ENCODE data around the gene FLACC1.
"Not testable (repeated sequence)": the region's sequence is repeated elsewhere in the genome, so short reads cannot be mapped to it uniquely, and the experiment has no call there.

Gene FLACC1

GRCh38 chr2:201327678-201328077, 29.5 kb downstream of the FLACC1 start:
- Histone ChIP-seq H3K4me1 (0 out of 2 replicates have a peak, but pooled peaks cover 8% of the 10 kb centered on the region), H3K9me3 (peaks cover 23% of the 10 kb centered on the region), H3K4me2 (no peak overlapping the region), H3K9ac (no peak overlapping the region), H4K20me1 (no peaks in the 10 kb centered on the region), H3K27me3 (no peaks in the 10 kb centered on the region), H3K27ac (no peak overlapping the region), H3K4me3 (no peak overlapping the region), H3K36me3 (no peaks in the 10 kb centered on the region)
- no peak for TF ChIP-seq Cebpa-rat (IDR thresholded peaks at IDR 0.05)

GRCh38 chr2:201322772-201323171, 34.4 kb downstream of the FLACC1 start:
- peaks cover 55% of the 10 kb centered on the region for H3K9me3 ChIP-seq
- H3K4me2 ChIP-seq, result no peak overlapping the region
- H3K4me3 ChIP-seq, result no peak overlapping the region; the same call in 1 of the 2 replicates
- no peak overlapping the region for H3K27ac ChIP-seq
- no peaks in the 10 kb centered on the region for H3K27me3 ChIP-seq
- no peaks in the 10 kb centered on the region for H4K20me1 ChIP-seq
- no peaks in the 10 kb centered on the region for H3K4me1 ChIP-seq
- H3K9ac ChIP-seq, result no peak overlapping the region
- H3K36me3 ChIP-seq, result no peaks in the 10 kb centered on the region
- no peak for TF ChIP-seq Cebpa-rat (IDR thresholded peaks at IDR 0.05)

GRCh38 chr2:201320701-201321100, 36.4 kb downstream of the FLACC1 start:
- TF ChIP-seq Cebpa-rat (IDR thresholded peaks at IDR 0.05), result no peak

DNA sequence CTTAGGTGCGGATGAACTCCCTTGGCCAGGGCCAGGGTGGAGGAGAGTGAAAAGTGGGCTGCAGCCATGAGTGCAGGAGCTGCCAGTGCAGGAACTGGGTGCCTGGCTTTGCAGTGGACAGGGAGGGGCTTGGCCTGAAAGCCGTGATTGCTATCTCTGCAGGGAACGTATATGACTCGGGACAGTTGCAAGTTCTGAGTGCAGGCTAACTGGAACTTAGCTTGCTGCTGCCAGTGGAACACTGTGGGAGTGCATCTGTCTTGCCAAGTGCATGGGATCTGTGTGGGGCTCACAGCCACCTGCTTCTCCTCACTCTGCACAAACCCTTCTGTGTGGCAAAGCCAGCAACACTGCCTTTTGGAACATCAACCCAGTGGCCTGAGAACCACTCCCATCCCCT, 36.9 kb downstream of the FLACC1 start:
- Histone ChIP-seq H3K4me3 (no peak overlapping the region), H3K36me3 (no peaks in the 10 kb centered on the region), H3K4me2 (no peak overlapping the region), H3K9ac (no peak overlapping the region), H3K27me3 (no peaks in the 10 kb centered on the region), H3K4me1 (no peaks in the 10 kb centered on the region), H4K20me1 (no peaks in the 10 kb centered on the region), H3K27ac (no peak overlapping the region), H3K9me3 (peaks cover 55% of the 10 kb centered on the region)
- no peak for TF ChIP-seq Cebpa-rat (IDR thresholded peaks at IDR 0.05)

More at GRCh38 chr2:201320701-201321100, 36.4 kb downstream of the FLACC1 start:
- H3K36me3 ChIP-seq, result no peaks in the 10 kb centered on the region
- H3K4me2 ChIP-seq, result no peak overlapping the region
- no peaks in the 10 kb centered on the region for H3K27me3 ChIP-seq
- H3K27ac ChIP-seq, result no peak overlapping the region
- no peaks in the 10 kb centered on the region for H4K20me1 ChIP-seq
- H3K9me3 ChIP-seq, result peaks cover 55% of the 10 kb centered on the region
- no peaks in the 10 kb centered on the region for H3K4me1 ChIP-seq
- no peak overlapping the region for H3K4me3 ChIP-seq
- H3K9ac ChIP-seq, result no peak overlapping the region

- no peak overlapping the region for H3K9ac ChIP-seq
- H3K9me3 ChIP-seq, result peaks cover 51% of the 10 kb centered on the region
- H3K36me3 ChIP-seq, result no peaks in the 10 kb centered on the region
- H3K4me1 ChIP-seq, result no peaks in the 10 kb centered on the region
- no peak overlapping the region for H3K4me3 ChIP-seq
- H3K4me2 ChIP-seq, result no peak overlapping the region
- no peak overlapping the region for H3K27ac ChIP-seq
- H4K20me1 ChIP-seq, result no peaks in the 10 kb centered on the region
- no peaks in the 10 kb centered on the region for H3K27me3 ChIP-seq
- no peak for TF ChIP-seq Cebpa-rat (IDR thresholded peaks at IDR 0.05)
These were observed 37.6 kb downstream of the FLACC1 start for GRCh38 chr2:201319511-201319910.

- no peaks in the 10 kb centered on the region for H3K27me3 ChIP-seq
- H3K9me3 ChIP-seq, result peaks cover 7% of the 10 kb centered on the region
- no peaks in the 10 kb centered on the region for H4K20me1 ChIP-seq
- no peak for TF ChIP-seq Cebpa-rat (IDR thresholded peaks at IDR 0.05)
- H3K4me3 ChIP-seq, result no peak overlapping the region
- H3K4me2 ChIP-seq, result no peak overlapping the region
- H3K36me3 ChIP-seq, result no peaks in the 10 kb centered on the region
- no peak overlapping the region for H3K27ac ChIP-seq
- no peaks in the 10 kb centered on the region for H3K4me1 ChIP-seq
- no peak overlapping the region for H3K9ac ChIP-seq
These were observed 43.8 kb downstream of the FLACC1 start for GRCh38 chr2:201313362-201313761.

DNA sequence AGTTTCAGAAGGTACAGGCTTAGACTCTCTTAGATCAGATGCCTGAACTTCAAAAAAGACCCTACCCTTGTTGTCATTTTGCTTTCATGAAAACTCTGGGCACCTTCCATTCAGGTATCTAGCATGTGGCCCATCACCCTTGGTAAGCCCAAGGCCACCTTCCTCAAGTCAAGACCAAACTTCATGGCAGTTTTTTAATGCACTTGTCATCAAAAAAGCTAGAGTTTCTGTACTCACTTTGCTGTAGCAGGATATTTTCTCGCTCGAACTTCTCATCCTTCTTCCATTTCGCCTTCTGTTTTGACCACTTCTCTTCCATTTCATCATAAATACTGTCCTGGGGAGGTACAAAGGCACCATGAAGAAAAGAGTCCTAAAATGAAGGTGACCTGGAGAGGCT, 48.2 kb downstream of the FLACC1 start:
- no peaks in the 10 kb centered on the region for H3K27me3 ChIP-seq
- H3K9me3 ChIP-seq, result peaks cover 14% of the 10 kb centered on the region
- no peaks in the 10 kb centered on the region for H3K36me3 ChIP-seq
- no peak overlapping the region for H3K9ac ChIP-seq
- H3K4me2 ChIP-seq, result no peak overlapping the region
- H3K27ac ChIP-seq, result no peak overlapping the region
- no peak overlapping the region for H3K4me3 ChIP-seq
- H4K20me1 ChIP-seq, result no peaks in the 10 kb centered on the region
- H3K4me1 ChIP-seq, result no peaks in the 10 kb centered on the region
- no peak for TF ChIP-seq Cebpa-rat (IDR thresholded peaks at IDR 0.05)

DNA sequence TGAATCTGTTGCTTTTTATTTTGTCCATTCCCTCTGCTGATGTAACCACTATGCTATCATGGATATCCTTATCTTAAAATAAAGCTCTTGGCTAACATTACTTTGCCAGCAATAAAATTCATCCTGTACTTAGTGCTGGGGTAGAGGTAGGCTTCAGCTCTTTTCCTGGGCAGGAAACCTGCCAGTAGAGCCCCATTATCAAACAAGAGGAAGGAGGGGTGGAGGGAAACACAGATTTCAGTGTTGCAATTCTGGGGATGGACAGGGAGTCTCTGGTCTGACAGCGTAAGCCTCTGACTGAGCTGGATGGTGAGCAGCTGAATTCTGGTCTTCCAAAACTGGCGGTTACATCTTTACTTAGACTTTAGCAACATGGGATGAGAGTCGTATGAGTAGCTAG, 49.3 kb downstream of the FLACC1 start:
- Histone ChIP-seq H3K4me3 (no peak overlapping the region), H4K20me1 (no peaks in the 10 kb centered on the region)
- no peak for TF ChIP-seq Cebpa-rat (IDR thresholded peaks at IDR 0.05)

DNA sequence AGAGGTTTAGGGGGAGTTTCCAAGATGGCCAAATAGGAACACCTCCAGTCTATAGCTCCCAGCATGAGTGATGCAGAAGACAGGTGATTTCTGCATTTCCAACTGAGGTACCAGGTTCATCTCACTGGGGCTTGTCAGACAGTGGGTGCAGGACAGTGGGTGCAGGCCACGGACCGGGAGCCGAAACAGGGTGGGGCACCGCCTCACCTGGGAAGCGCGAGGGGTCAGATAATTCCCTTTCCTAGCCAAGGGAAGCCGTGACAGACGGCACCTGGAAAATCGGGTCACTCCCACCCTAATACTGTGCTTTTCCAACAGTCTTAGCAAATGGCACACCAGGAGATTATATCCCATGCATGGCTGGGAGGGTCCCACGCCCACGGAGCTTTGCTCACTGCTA, 57.2 kb downstream of the FLACC1 start:
- H3K9me3 ChIP-seq, result peaks cover 33% of the 10 kb centered on the region
- H3K4me1 ChIP-seq, H3K27me3 ChIP-seq, H3K27ac ChIP-seq, H3K4me2 ChIP-seq, H3K4me3 ChIP-seq, H4K20me1 ChIP-seq, H3K9ac ChIP-seq: not testable (repeated sequence)
- H3K36me3 ChIP-seq, result 0 out of 2 replicates have a peak, but pooled peaks cover 14% of the 10 kb centered on the region

More for the DNA sequence above, 49.3 kb downstream of the FLACC1 start:
- Histone ChIP-seq H3K36me3 (no peaks in the 10 kb centered on the region), H3K27me3 (no peaks in the 10 kb centered on the region), H3K27ac (no peak overlapping the region), H3K4me2 (no peak overlapping the region), H3K9ac (no peak overlapping the region), H3K9me3 (peaks cover 9% of the 10 kb centered on the region), H3K4me1 (no peaks in the 10 kb centered on the region)

- Histone ChIP-seq H3K4me3 (no peak overlapping the region), H4K20me1 (no peaks in the 10 kb centered on the region), H3K9ac (no peak overlapping the region), H3K36me3 (0 out of 2 replicates have a peak, but pooled peaks cover 14% of the 10 kb centered on the region), H3K4me1 (no peaks in the 10 kb centered on the region), H3K27me3 (no peaks in the 10 kb centered on the region), H3K4me2 (no peak overlapping the region), H3K27ac (no peak overlapping the region), H3K9me3 (peaks cover 29% of the 10 kb centered on the region)
- TF ChIP-seq Cebpa-rat (IDR thresholded peaks at IDR 0.05), result no peak
These were observed 58.6 kb downstream of the FLACC1 start for GRCh38 chr2:201298462-201299052.

DNA sequence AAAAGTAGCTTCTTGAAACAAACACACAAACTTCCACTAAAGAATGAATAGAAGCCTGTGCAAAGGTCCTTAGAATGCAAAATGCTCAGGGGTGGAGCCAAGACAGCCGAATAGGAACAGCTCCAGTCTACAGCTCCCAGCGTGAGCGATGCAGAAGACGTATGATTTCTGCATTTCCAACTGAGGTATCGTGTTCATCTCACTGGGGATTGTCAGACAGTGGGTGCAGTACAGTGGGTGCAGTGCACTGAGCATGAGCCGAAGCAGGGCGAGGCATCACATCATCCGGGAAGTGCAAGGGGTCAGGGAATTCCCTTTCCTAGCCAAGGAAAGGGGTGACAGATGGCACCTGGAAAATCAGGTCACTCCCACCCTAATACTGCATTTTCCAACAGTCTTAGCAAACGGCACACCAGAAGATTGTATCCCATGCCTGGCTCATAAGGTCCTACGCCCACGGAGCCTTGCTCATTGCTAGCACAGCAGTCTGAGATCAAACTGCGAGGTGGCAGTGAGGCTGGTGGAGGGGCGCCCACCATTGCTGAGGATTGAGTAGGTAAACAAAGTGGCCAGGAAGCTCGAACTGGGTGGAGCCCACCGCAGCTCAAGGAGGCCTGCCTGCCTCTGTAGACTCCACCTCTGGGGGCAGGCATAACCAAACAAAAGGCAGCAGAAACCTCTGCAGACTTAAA, 66.5 kb downstream of the FLACC1 start:
- not testable (repeated sequence) for H3K4me2 ChIP-seq, H3K4me3 ChIP-seq, H3K4me1 ChIP-seq, H3K27me3 ChIP-seq, H3K27ac ChIP-seq, H3K9ac ChIP-seq, H4K20me1 ChIP-seq
- Histone ChIP-seq H3K36me3 (peaks cover 54% of the 10 kb centered on the region), H3K9me3 (peaks cover 51% of the 10 kb centered on the region)
